Stimulated activated CD4-positive, alpha-beta T cell treated with anti-CD3 and anti-CD28 coated beads, Interleukin-1b, Interleukin-23, amount 100 ng/mL, for 24 hours (primary cell): ENCODE data around the gene HTR6.
"Not testable (repeated sequence)": the region's sequence is repeated elsewhere in the genome, so short reads cannot be mapped to it uniquely, and the experiment has no call there.

ENCODE experiments used
- DNase-seq, 4 experiments: peaks; one replicate each; pipeline ENCODE4 v3.0.0-alpha.2; 2020; ENCODE audit warnings: low read depth in 4 of 4, low spot score in 1 of 4

The HTR6 gene

DNA sequence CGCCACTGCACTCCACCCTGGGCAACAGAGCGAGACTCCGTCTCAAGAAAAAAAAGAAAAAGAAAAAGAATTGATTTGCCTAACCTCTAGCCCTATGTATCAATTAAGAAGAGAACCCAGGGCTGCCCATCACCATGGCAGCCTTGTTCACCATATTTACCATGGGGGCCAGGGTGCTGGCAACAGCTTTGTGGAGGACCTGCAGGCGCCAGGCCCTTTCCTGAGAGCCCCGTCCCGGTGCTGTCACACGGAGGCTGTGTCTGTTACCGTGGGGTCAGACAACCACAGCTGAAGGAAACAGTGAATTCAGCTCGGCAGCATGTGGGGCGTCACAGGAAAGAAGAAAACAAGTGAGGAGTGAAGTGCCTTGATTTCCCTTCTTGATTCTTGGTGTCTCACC lies 27.1 kb upstream of the HTR6 start:
- no peak for DNase-seq

DNA sequence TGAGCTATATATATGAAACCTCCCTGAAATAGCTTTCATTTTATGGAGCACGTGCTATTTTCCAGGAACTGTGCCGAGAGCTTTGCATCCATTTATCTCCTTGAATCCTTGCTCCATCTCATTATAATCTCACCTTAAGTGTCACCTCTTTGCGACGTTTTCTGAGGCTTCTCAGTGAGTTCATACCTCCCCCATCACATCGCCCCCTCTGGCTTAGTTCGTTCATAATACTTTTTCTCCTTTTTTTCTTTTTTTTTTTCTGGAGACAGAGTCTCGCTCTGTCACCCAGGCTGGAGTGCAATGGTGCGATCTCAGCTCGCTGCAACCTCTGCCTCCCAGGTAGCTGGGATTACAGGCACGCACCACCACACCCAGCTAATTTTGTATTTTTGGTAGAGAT lies 25.4 kb upstream of the HTR6 start:
- not testable (repeated sequence) for DNase-seq

DNA sequence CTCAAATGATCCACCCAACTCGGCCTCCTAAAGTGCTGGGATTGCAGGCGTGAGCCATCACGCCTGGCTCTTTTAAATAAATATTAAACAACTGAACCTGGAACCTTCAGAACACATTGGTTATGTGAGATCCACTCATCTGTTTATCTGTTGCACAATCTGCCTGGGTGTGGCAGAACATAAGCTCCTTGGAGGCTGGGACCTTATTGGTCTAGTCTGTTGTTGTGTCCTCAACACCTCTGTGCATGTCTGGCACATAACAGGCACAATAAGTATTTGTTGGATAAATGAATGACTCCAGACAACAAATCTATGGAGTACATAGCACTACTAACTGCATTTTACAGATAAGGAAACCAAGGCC lies 24.7 kb upstream of the HTR6 start:
- DNase-seq: no peak

DNA sequence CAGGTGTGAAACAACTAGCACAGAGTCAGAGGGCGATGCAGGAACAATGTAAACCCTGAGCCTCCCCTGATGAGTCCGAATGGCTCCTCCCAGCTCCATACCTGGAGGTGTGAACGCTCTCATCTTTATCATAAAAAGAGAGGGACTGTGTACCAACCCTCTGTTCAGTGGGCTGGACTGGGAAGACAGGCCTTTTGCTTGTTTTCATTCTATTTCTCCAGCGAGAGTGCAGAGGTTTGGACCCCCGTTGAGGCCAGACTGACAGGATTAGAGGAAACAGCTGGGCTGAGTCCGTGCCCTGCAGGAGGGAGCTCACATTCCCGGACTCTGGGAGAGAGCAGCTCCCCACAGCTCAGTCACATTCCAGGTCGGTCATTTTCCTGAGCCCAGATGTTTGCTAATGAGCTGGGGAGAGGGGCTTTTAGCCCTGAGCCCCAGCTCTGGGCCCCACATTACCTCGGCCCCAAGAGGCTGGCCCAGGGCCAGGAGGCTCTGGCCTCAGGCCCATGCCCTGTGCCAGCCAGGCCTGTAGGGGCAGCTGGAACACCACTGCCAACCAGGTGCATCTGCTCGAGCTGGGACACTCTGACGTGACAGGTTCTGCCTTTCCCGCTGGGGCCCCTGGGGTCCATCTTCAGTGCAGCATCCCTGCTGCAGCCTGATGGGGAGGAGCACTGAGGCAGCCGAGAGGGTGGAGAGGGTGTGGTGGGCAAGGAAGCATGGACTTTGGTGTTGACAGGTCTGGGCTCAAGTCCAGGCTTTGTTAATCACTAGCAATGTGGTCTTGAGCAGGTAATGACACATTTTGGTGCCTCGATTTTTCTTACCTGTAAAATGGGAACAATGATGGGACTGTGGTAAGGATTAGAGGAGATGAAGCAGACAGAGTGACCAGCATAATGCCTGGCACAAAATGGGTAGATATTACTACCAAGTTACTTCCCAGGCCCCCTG lies 24.0 kb upstream of the HTR6 start:
- no peak for DNase-seq

DNA sequence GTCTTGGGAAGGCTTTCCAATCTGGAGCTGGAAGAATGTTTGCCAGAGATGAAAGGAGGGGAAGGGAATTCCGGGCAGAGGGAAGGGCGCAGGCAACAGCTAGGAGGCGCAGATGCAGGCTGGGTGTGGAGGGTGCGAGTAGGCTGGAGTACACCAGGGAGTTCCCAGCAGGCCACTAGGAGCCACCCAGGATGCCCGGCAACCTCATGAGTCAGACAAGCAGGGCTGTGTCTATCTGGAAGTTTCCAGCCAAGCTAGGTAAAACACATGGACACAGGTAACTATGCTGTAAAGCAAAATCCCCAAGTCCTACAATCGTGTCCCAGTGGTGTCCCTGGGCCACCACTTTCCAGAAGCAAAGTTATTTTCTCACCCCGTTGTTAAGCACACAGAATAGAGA lies 21.6 kb upstream of the HTR6 start:
- DNase-seq: no peak

DNA sequence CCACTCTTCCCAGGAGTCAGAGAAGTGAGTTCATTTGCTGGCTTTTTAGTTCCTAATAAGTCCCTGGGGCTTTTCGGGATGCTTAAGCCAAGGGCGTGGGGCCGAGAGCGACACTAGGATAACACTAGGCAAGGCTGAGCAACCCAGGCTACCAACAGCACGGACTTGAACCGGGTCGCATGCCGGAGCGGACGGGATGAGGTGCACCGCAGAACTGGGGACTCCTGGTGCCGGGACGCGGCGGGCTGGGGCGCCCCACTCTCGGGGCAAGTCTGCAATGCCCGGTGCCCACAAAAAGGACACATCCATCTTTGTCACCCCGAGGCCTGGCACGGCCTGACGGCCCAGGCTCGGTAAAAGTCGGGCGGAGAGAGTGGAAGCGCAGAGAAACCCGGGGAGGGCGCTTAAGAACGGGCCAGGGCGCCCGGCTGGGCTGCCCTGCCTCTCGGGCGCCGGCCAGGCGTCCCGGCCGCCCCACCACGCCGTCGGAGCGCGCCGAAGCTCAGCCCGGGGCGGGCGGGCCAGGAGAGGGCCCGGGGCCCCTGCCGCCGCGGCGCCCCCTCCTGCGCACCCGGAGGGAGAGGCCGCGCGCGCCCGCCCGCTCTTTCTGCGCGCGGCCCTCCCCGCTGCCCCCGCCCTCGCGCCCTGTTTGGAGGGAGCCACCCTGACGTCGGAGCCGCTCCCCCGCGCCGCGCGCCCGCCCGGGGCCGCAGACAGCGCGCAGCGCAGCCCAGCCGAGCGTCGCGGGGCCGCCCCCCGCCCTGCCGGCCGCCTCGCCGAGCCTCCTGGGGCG lies 20.9 kb upstream of the HTR6 start, which contains the start of gene NBL1:
Gene NBL1 (plus strand): TSS at position 710 of the 793 bp plus-strand sequence. CDS start 10,720 bp downstream, outside the sequence.
- DNase-seq: peak; percentile 47 to 61 (median 52)

DNA sequence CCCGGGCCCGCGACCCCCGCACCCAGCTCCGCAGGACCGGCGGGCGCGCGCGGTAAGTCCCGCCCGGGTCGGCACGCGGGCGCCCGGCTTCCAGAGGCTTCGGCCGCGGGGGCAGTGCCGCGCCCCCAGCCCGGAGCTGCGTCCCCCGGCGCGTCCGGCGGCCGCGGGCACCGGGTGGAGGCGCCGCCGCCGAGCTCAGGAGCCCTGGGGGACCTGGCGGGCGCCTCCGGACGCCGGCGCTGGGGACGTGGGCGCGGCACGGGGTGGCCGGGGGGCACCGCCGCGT lies 20.3 kb upstream of the HTR6 start:
- no peak for DNase-seq

DNA sequence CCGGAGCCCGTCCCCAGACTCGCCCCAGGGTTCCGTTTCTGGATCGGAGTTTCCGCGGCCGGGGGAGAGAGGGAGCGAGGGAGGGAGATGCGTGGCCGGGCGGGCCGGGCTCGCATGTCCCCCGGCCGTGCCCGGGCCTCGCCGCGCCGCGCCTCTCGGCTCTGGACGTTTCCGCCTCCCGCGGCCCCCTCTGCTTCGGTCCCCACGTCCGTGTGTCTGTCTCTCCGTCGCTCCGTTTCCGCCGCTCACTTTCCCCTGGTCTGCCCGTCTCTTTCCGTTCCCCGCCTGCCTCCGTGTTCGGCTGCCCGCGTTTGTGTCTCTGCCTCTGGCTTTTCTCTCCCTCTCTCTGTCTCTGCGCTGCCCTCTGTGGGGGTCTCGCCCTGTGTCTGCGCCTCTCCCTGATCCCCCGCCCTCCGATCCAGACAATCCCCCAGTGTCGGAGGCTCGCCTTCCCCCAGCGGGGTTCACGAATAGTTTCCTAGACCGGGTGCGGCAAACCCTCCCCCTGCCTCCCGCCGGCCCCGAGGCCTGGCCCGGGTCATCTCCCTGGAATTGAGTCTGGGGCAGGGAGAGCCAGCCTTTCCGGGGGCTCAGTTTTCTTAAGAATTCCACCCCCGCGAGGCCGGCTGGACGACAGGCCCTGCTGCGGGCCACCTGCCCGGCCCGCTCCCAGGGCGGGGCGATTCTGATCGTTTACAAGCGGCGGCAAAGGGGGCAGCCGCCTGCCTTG lies 19.8 kb upstream of the HTR6 start:
- DNase-seq: peak in 1 of 4 experiments; percentile 44

DNA sequence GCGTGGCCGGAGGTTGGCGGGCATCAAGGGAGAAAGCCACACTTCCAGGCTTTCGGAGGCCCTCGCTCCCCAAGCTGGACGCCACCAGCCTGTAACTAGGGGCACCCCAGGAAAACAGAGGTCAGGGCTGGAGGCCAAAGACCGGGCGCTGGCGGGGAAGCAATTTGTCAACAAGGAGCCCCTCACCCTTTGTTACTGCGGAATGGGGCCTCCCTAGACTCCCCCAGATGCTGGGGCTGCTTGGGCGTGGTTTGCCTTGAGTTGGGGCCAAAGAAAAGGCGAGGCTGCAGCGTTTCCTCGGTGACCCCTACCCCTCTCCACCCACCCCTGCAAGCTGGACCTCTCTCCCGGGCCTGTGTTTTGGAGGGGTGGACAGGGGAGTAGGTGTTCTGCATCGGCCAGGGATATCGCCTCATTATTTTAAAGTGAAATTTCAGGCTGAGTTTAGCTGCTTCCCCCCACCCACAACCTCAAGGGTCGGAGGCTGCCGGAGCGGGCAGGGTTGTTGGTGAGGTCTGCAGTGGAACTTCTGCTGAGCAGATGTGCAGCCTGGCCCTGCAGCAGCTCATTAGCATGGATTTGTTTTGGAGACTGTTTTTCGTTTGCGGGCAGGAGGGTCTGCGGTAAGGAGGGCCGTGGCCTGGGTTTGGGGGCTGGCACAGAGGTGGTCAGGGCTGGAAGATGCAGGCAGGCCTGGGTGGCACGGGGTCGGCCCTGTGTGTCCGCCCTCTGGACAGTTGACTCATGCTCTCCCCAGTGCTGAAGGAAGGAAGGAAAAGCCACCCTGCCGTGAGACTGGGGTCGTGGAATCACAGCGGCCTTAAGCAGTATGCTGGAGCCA lies 19.0 kb upstream of the HTR6 start:
- DNase-seq: no peak

DNA sequence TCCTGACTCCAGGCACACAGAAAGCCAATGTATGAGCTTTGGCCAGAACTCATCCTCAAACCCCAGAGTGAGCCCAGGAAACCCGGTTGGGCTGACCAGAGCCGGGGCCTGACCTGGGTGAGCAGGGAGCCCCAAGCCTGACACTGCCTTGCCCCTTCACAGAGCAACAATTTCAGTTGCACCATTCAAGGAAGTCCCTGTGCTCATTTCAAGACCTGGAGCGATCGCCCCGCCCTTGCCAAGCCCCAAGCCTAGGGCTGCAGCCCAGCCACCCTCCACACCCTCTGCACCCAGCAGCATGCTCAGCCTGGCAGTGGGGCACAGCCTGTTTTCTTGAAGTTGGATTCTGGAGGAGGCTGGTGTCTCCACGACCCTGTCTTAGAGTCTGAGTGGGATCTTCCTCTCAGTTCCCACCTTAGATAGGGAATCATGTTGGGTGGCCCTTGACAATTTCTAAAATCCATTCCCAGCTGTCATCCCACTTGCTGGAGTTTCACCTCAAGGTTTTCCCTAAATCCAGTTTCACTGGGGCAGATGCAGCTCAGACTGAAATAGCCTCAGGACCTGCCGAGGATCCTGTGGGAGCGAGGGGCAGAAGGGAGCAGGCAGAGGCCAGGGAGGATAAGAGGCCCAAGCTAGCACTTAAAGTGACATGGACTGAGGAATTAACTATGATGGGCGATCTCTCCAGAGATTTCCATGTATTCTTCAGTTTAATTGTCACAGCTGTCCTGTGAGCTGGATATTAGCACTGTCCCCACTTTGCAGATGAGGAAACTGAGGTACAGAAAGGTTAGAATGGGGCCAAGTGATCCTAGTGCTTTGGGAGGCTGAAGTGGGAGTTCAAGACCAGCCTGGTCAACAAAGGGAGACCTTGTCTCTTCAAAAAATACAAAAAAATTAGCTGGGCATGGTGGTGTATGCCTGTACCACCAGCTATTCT lies 18.0 kb upstream of the HTR6 start:
- DNase-seq: no peak

DNA sequence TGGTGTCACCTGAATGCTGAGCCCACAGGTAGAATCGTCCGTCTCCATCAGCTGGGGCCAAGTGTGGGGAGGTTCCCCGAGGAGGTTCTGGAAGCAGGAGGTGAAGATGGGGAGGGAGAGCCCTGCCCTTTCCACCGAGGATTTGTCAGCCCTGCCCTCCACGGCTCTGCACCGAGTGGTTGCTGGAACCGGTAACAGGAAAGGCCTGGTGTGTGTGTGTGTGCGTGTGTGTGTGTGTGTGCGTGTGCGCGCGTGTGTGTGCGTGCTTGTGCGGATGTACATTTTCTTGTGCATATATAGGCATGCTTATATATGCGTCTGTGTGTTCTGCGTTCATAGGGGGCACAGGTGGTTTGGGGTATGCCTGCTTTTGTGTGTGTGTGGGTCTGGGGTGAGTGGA lies 17.0 kb upstream of the HTR6 start:
- no peak for DNase-seq

DNA sequence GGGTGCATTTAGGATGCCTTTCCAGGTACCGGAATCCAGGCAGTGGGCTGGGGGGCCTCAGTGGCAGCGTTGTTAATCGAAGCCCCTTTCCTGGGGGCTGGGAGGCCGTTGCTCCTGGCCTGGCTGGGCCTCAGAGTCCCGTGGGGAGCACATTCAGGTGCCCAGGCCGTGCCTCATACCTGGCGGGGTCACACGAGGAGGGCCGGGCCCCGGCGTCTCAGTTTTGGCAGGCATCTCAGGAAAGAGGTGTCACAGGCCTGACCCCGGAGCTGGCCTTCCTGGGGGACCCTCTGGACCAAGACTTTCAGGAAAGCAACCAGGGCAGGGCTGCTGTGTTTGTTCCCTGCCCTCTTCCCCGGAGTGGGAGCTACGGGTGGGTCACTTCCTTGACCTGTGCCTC lies 16.4 kb upstream of the HTR6 start:
- DNase-seq: no peak

DNA sequence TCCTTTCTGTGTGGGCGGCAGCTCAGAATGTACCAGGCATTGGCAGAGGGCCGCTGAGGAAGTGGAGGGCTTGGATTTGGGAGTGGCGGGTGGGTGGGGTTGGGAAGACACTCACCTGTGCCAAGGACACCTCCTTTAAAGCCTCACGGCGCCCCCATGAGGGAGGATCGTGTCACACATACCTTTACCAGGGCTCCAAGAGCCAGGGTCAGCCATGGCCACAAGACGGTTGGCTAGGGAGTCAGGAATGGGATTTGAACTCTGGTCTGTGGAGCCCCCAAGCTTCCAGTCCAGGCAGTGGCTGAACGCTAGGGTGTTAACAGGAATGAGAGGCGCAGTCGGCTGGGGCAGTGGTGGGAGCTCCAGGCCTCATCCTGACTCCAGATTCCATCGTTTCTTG lies 16.0 kb upstream of the HTR6 start:
- no peak for DNase-seq

DNA sequence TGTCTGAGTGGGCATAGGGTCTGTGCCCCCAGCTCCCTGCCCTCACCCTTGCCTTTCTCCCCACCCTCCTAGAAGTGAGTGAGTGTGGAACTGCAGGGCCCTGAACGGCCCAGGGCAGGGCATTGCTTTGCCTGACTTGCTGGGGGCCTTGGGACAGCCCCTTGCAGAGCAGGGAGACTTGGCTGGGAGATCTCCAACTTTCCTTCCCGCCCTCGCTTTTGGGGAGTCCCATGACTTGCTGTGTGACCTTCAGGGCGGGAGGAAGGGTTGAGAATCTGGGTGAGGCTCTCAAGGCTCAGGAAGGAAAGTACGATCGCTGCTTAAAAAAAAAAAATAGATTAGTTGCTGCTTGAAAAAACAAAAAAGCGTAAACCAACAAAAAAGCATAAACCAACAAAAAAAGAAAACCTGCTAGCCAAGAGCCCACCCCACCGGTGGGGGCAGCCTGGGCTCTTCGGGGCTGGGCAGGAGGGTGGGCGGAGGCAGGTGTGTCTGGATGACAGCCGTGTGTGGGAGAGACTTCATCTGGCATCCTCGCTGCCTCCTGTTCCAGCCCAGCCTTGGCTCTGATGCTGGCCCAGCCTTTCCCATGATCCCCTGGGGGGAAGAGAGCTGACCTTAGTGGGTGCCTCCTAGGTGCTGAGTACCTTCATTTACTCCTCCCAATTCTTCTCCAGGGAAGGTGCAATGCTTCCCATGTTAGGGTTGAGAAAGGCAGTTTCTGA lies 14.1 kb upstream of the HTR6 start:
- no peak for DNase-seq

DNA sequence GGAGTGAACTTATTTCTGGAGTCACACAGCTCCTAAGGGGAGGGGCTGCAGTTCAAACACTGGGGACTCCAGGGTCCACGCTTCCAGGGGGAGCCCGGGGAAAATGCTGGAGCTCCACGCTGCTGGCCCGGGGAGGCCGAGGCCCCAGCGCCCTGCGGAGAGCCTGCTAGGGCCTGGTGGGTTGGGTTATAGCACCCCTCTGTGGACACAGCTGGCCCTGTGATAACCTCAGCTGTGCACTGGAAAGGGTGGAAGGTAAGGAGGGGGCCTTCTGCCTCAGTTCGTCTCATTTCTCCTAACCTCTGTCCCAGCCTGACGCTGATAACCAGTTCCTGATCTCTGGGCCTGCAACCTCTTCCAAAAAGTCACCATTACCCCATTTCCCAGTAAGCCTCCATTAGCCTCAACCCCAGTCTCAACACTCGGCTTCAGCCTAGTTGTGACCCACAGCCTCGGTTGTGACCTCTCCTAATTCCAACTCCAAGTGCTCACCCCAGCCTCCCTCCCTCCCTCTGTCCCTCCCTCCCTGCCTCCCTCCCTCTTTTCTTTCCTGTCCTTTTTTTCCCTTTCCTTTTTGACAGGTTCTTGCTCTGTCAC lies 13.4 kb upstream of the HTR6 start:
- no peak for DNase-seq

DNA sequence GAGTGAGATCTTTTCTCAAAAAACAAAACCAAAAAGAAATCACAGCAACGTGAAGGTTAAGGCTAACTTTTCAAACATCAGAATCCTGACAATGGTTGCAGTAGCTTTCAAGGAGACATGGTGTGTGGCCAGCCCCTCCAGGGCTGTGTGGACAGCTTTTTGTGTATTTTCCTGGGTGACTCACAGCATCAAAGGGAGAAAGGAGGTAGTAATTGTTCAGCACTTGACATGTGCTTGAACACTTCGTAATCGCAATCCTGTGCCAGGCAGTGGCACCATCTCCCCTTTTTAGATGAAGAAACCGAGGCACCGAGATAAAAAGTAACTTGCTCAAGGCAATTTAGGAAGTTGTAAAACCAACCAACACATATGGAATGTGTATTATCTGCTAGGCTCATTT lies 10.3 kb upstream of the HTR6 start:
- no peak for DNase-seq

DNA sequence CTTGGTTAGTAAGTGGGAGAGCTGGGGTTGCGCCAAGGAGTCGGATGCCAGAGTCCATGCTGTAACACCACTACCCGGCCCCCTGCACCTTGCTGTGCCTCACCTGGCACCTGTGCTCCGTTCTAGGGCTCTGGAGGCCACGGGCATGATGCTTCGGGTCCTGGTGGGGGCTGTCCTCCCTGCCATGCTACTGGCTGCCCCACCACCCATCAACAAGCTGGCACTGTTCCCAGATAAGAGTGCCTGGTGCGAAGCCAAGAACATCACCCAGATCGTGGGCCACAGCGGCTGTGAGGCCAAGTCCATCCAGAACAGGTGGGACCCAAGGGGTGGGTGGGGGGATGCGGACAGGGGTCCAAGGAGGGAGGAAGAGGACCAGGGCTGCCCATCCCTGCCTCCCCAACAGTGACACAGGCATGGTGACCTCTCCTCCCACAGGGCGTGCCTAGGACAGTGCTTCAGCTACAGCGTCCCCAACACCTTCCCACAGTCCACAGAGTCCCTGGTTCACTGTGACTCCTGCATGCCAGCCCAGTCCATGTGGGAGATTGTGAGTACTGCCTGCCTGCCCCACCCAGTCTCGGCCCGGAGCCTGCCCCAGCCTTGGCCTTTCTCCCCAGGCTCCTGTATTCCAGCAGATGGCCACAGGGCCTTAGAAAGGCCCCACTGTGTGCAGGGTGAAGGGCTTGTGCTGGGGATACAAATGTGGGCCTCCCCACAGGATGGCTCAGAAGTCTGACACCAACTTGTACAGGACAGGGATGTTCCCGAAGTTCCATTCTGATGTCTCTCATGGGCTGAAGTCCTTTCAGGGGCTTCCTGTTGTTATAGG lies 9.6 kb upstream of the HTR6 start:
- no peak for DNase-seq

DNA sequence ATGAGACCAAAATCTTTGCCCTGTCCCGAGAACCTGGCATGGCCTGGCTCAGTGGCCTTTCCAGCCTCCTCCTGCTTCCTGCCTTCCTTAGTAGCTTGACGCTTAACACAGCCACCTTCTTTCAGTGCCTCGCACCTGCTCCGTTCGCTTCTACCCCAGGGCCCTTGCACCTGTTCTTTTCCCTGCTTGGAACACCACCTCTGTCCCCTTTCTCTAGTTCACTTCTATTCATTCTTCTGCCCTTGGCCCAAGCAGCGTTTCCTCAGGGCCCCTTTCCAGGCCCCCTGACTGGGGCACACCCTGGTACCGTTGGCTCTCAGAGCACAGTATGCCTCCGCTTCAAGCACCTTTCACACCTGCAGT lies 9.0 kb upstream of the HTR6 start:
- no peak for DNase-seq
